HepG2 (cell line): ENCODE data around the gene SOX5. TPM values are rescaled to one million over a fixed set of nuclear protein-coding genes. Genes with fewer than 3 reads are reported as not detected.
A peak's percentile ranks its signal among the peaks of the same experiment; 100 is the strongest.

Experiments used
- ATAC-seq: fragments of 200-7000 bp; cut with Tn5 transposase; 3 replicates; pipeline ENCODE4 v1.9.1; 2020; ENCODE audit warnings: mild to moderate bottlenecking, moderate library complexity
- BruUV-seq: library from RNA; stranded (reverse); fragments of 400-500 nt; replicated peaks from 2 replicates; lab custom pipeline; 2021; lab: Mats Ljungman, UMichigan
- CTCF ChIA-PET: fragments of 300-600 bp; formaldehyde crosslinking; extraction: SDS; loops from one replicate; lab custom pipeline; 2021; ENCODE audit warnings: low total read pairs, inconsistent platforms, low intra/inter-chr PET ratio; lab: Yijun Ruan, JAX
- POLR2A ChIA-PET: fragments of 350-600 bp; sonication (Branson Sonifier 250); formaldehyde crosslinking; loops from one replicate; lab custom pipeline; 2020; ENCODE audit warnings: antibody characterized with exemption, inconsistent platforms; lab: Yijun Ruan, JAX
- DNase-seq: peaks from one replicate; pipeline ENCODE4 v3.0.0-alpha.2; 2015; ENCODE audit warnings: low spot score
- FAIRE-seq: peaks from 3 replicates; lab custom pipeline; 2011; peaks lifted over from hg19 to GRCh38; lab: Jason Lieb, UNC
- H2AFZ ChIP-seq: one replicate; pipeline ENCODE4 v1.6.1; 2011; ENCODE audit warnings: low read length, inconsistent platforms
- H3K27ac ChIP-seq: fragments of 300-600 bp; 3 replicates; pipeline ENCODE4 v1.8.0; 2011; ENCODE audit warnings: mixed run types, mild to moderate bottlenecking, mixed read lengths, low read length, inconsistent platforms; ENCODE audit not compliant: insufficient read depth; ENCODE audit errors: extremely low read length
- H3K27me3 ChIP-seq, 2 experiments: fragments of 200-600 bp in 1 of 2; 2 replicates in 1 of 2; 3 replicates in 1 of 2; pipeline versions ENCODE4 v1.6.0 to v1.8.0; 2011; ENCODE audit warnings: low read length in 2 of 2, mild to moderate bottlenecking in 2 of 2, moderate library complexity in 2 of 2, inconsistent platforms in 1 of 2; ENCODE audit not compliant: insufficient read depth in 2 of 2, control insufficient read depth in 1 of 2
- H3K36me3 ChIP-seq, 2 experiments: fragments of 200-600 bp in 1 of 2; replicated peaks in 1 of 2; 2 replicates in 1 of 2; 3 replicates in 1 of 2; pipeline versions ENCODE4 v1.5.1 to v1.8.0; 2011; ENCODE audit warnings: low read length in 2 of 2, inconsistent platforms in 1 of 2; ENCODE audit not compliant: insufficient read depth in 2 of 2, control insufficient read depth in 1 of 2
- H3K4me1 ChIP-seq: 2 replicates; pipeline ENCODE4 v1.5.1; 2012; ENCODE audit warnings: low read length, inconsistent platforms; ENCODE audit not compliant: insufficient read depth
- H3K4me2 ChIP-seq: 2 replicates; pipeline ENCODE4 v1.6.0; 2011; ENCODE audit warnings: low read depth, low read length, inconsistent platforms
- H3K4me3 ChIP-seq, 3 experiments: fragments of 200-600 bp in 1 of 3; sonication (generic), shearing (Covaris generic) in 1 of 3; replicated peaks in 1 of 3; 2 replicates each; pipeline ENCODE4 v1.5.1; 2011 to 2016; ENCODE audit warnings: low read length in 3 of 3, inconsistent platforms in 2 of 3, low read depth in 2 of 3, mild to moderate bottlenecking in 2 of 3, control low read depth in 1 of 3, mixed read lengths in 1 of 3; ENCODE audit not compliant: insufficient read depth in 1 of 3
- H3K79me2 ChIP-seq: one replicate; pipeline ENCODE4 v1.6.1; 2011; ENCODE audit warnings: low read length, inconsistent platforms; ENCODE audit not compliant: insufficient read depth
- H3K9ac ChIP-seq: 2 replicates; pipeline ENCODE4 v1.6.0; 2011; ENCODE audit warnings: mild to moderate bottlenecking, low read depth, low read length, inconsistent platforms; ENCODE audit not compliant: insufficient read depth
- H3K9me3 ChIP-seq: 2 replicates; pipeline ENCODE4 v1.5.1; 2012; ENCODE audit warnings: mild to moderate bottlenecking, low read length
- H4K20me1 ChIP-seq: 2 replicates; pipeline ENCODE4 v1.6.0; 2011; ENCODE audit warnings: inconsistent platforms, mild to moderate bottlenecking, low read length, moderate library complexity; ENCODE audit not compliant: insufficient read depth
- ATAD3A ChIP-seq: sonication (generic); formaldehyde crosslinking; IDR thresholded peaks from 2 replicates; pipeline ENCODE4 v1.4.0; 2020; ENCODE audit warnings: missing genetic modification reagents
- MAFF ChIP-seq: IDR thresholded peaks from 2 replicates; pipeline ENCODE4 v1.6.1; 2011; ENCODE audit warnings: low read depth, low read length, improper control_type of control experiment
- MAFK ChIP-seq, 2 experiments: IDR thresholded peaks in 1 of 2; conservative IDR thresholded peaks in 1 of 2; 2 replicates each; pipeline ENCODE4 v1.6.1; 2011; ENCODE audit warnings: improper control_type of control experiment in 2 of 2, low read length in 2 of 2
- REL ChIP-seq: sonication (generic); formaldehyde crosslinking; conservative IDR thresholded peaks from 2 replicates; pipeline ENCODE4 v1.8.0; 2022; ENCODE audit warnings: mild to moderate bottlenecking, missing genetic modification reagents, moderate library complexity
- SMAD1 ChIP-seq: sonication (generic); formaldehyde crosslinking; IDR thresholded peaks from 2 replicates; pipeline ENCODE4 v1.4.0; 2020; ENCODE audit warnings: missing genetic modification reagents, low read depth, mild to moderate bottlenecking, borderline replicate concordance
- XRCC5 ChIP-seq: fragments of 200-400 bp; formaldehyde crosslinking; optimal IDR thresholded peaks from 2 replicates; pipeline ENCODE3; 2017; ENCODE audit warnings: mild to moderate bottlenecking, low read length
- ZNF207 ChIP-seq: fragments of 450-650 bp; IDR thresholded peaks from 2 replicates; pipeline ENCODE4 v1.6.1; 2016; ENCODE audit warnings: antibody characterized with exemption, borderline replicate concordance
- ZNF30 ChIP-seq: sonication (generic); formaldehyde crosslinking; IDR thresholded peaks from 2 replicates; pipeline ENCODE4 v1.5.0; 2020; ENCODE audit warnings: mild to moderate bottlenecking, missing genetic modification reagents
- WGBS: methylation state at CpG from one replicate; pipeline ENCODE4 v1.1.6; 2017; ENCODE audit warnings: low lambda C conversion rate; 5-methylcytosine and 5-hydroxymethylcytosine counted together
- in situ Hi-C: cut with HindIII; loops from 2 replicates; pipeline ENCODE4 v1.10.0; 2017; ENCODE audit warnings: low pct_unique_long_range_greater_than_20kb; ENCODE audit not compliant: extremely low pct_ligation_motif_present
- intact Hi-C: fragments of 100-400 bp; cut with micrococcal nuclease; formaldehyde crosslinking; loops from one replicate; pipeline ENCODE4 v1.10.0; 2022; ENCODE audit not compliant: unreplicated experiment
- polyA plus RNA-seq, 8 experiments: library from polyadenylated mRNA; depleted of rRNA in 3 of 8; stranded (reverse) in 7 of 8; unstranded in 1 of 8; fragments of >200 nt; fragmentation: Illumina TruSeq in 4 of 8; extraction: Trizol in 4 of 8; gene quantifications; 2 replicates each; pipeline versions ENCODE4 v1.2.1 to v1.2.3, GENCODE V29; 2011 to 2016; ENCODE audit warnings: low read depth in 4 of 8, missing spikeins in 1 of 8, mixed read lengths in 1 of 8; ENCODE audit not compliant: insufficient read depth in 1 of 8
- total RNA-seq, 5 experiments: library from RNA; depleted of rRNA; stranded (reverse); fragments of >200 nt; fragmentation: Illumina TruSeq; extraction: Trizol; gene quantifications; 2 replicates each; pipeline ENCODE4 v1.2.3, GENCODE V29; 2016; ENCODE audit warnings: low read depth in 1 of 5
- TF ChIP-seq, protein P1 (sequence below): sonication (generic); formaldehyde crosslinking; IDR thresholded peaks from 2 replicates; pipeline ENCODE4 v1.5.1; 2020; ENCODE audit warnings: missing genetic modification reagents, mild to moderate bottlenecking, borderline replicate concordance
- TF ChIP-seq, protein P2 (sequence below): sonication (generic); formaldehyde crosslinking; IDR thresholded peaks from 2 replicates; pipeline ENCODE4 v1.4.0; 2020; ENCODE audit warnings: missing genetic modification reagents
- TF ChIP-seq, protein P3 (sequence below): sonication (generic); IDR thresholded peaks from 2 replicates; pipeline ENCODE4 v1.6.1; 2016; ENCODE audit warnings: low read depth, borderline replicate concordance
- TF ChIP-seq, protein P4 (sequence below): sonication (generic); formaldehyde crosslinking; IDR thresholded peaks from 2 replicates; pipeline ENCODE4 v1.4.0; 2020; ENCODE audit warnings: missing genetic modification reagents
- TF ChIP-seq, protein P5 (sequence below), 2 experiments: IDR thresholded peaks; 2 replicates each; pipeline ENCODE4 v1.6.1; 2011 to 2012; ENCODE audit warnings: low read length in 2 of 2, borderline replicate concordance in 1 of 2, low read depth in 1 of 2, mild to moderate bottlenecking in 1 of 2, moderate library complexity in 1 of 2

The SOX5 gene
- total and polyA plus RNA-seq, 2 of the 13 experiments (the other 11 are each of a cell fraction or from before 2014, with no cell fraction given) = 18.5 to 76.4 TPM

DNA sequence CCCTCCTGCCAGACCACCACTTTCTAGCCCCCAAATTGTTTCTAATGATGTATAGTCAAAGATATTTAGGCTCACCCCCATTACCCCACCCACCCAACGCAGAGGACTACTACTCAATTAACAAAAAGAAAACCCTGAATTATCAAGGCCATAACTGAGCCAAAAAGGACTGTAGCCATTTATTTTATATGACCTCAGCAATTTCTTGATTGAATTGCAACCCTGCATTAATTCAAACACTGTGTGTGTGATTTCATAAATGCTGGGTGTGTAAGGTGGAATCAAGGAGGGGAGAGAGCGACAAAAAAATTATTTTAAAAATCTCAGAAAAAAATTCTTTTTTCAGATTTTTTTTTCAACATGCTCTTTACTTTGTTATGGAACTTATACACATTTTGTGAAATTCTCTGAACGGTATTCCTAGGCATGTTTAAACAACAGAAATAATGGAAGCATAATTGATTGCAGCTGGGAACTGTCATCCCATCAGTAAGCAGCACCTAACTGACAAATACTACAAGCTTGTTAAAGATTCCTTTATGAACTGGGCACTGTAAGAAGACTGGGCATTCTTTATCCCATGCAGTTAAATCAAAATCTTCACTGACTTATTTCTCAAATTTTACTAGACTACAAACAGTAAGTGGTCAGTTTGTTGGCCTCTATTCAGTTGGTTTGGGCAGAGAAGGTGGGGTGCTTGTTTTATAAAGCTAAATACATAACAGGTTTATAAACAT is 179.1 kb downstream of the SOX5 start:
- WGBS = 96% methylated on average over 3 of the region's 3 CpGs
- intact Hi-C loops (no loop called here), in situ Hi-C loops (no loop called here)
- Histone ChIP-seq H3K4me3 (no peak overlapping the region), H3K27me3 (no peaks in the 10 kb centered on the region), H3K4me1 (no peaks in the 10 kb centered on the region), H3K9ac (no peak overlapping the region), H3K36me3 (0 out of 5 replicates have a peak, but pooled peaks cover 0 to 6% of the 10 kb centered on the region in 2 experiments), H3K27ac (no peak overlapping the region), H3K79me2 (no peaks in the 10 kb centered on the region), H3K9me3 (no peaks in the 10 kb centered on the region), H2AFZ (no peak overlapping the region), H4K20me1 (no peaks in the 10 kb centered on the region), H3K4me2 (no peak overlapping the region)
- BruUV-seq = no TSS peak
- TF ChIP-seq REL (CRISPR knock-in tag) = no peak
- no peak for TF ChIP-seq ZNF30 (CRISPR knock-in tag)
- TF ChIP-seq MAFK (conservative IDR thresholded peaks at IDR 0.05 in 1 of 2, IDR thresholded peaks at IDR 0.05 in 1 of 2; ENCODE audit: low read length in 2 of 2) = peak; percentile 28 to 63; a peak in 2 of 4 replicates
- TF ChIP-seq ATAD3A = no peak
- TF ChIP-seq, protein P1, sequence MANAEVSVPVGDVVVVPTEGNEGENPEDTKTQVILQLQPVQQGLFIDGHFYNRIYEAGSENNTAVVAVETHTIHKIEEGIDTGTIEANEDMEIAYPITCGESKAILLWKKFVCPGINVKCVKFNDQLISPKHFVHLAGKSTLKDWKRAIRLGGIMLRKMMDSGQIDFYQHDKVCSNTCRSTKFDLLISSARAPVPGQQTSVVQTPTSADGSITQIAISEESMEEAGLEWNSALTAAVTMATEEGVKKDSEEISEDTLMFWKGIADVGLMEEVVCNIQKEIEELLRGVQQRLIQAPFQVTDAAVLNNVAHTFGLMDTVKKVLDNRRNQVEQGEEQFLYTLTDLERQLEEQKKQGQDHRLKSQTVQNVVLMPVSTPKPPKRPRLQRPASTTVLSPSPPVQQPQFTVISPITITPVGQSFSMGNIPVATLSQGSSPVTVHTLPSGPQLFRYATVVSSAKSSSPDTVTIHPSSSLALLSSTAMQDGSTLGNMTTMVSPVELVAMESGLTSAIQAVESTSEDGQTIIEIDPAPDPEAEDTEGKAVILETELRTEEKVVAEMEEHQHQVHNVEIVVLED = no peak
- TF ChIP-seq SMAD1 (CRISPR knock-in tag) = no peak
- TF ChIP-seq ZNF207 = no peak
- TF ChIP-seq MAFF = peak; percentile 57; the same call in 1 of the 2 replicates
- TF ChIP-seq, protein P2, sequence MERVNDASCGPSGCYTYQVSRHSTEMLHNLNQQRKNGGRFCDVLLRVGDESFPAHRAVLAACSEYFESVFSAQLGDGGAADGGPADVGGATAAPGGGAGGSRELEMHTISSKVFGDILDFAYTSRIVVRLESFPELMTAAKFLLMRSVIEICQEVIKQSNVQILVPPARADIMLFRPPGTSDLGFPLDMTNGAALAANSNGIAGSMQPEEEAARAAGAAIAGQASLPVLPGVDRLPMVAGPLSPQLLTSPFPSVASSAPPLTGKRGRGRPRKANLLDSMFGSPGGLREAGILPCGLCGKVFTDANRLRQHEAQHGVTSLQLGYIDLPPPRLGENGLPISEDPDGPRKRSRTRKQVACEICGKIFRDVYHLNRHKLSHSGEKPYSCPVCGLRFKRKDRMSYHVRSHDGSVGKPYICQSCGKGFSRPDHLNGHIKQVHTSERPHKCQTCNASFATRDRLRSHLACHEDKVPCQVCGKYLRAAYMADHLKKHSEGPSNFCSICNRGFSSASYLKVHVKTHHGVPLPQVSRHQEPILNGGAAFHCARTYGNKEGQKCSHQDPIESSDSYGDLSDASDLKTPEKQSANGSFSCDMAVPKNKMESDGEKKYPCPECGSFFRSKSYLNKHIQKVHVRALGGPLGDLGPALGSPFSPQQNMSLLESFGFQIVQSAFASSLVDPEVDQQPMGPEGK (CRISPR knock-in tag) = no peak
- TF ChIP-seq, protein P3, sequence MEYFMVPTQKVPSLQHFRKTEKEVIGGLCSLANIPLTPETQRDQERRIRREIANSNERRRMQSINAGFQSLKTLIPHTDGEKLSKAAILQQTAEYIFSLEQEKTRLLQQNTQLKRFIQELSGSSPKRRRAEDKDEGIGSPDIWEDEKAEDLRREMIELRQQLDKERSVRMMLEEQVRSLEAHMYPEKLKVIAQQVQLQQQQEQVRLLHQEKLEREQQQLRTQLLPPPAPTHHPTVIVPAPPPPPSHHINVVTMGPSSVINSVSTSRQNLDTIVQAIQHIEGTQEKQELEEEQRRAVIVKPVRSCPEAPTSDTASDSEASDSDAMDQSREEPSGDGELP = no peak
- TF ChIP-seq XRCC5 = no peak
- TF ChIP-seq, protein P4, sequence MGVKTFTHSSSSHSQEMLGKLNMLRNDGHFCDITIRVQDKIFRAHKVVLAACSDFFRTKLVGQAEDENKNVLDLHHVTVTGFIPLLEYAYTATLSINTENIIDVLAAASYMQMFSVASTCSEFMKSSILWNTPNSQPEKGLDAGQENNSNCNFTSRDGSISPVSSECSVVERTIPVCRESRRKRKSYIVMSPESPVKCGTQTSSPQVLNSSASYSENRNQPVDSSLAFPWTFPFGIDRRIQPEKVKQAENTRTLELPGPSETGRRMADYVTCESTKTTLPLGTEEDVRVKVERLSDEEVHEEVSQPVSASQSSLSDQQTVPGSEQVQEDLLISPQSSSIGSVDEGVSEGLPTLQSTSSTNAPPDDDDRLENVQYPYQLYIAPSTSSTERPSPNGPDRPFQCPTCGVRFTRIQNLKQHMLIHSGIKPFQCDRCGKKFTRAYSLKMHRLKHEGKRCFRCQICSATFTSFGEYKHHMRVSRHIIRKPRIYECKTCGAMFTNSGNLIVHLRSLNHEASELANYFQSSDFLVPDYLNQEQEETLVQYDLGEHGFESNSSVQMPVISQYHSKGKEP = no peak
- TF ChIP-seq, protein P5, sequence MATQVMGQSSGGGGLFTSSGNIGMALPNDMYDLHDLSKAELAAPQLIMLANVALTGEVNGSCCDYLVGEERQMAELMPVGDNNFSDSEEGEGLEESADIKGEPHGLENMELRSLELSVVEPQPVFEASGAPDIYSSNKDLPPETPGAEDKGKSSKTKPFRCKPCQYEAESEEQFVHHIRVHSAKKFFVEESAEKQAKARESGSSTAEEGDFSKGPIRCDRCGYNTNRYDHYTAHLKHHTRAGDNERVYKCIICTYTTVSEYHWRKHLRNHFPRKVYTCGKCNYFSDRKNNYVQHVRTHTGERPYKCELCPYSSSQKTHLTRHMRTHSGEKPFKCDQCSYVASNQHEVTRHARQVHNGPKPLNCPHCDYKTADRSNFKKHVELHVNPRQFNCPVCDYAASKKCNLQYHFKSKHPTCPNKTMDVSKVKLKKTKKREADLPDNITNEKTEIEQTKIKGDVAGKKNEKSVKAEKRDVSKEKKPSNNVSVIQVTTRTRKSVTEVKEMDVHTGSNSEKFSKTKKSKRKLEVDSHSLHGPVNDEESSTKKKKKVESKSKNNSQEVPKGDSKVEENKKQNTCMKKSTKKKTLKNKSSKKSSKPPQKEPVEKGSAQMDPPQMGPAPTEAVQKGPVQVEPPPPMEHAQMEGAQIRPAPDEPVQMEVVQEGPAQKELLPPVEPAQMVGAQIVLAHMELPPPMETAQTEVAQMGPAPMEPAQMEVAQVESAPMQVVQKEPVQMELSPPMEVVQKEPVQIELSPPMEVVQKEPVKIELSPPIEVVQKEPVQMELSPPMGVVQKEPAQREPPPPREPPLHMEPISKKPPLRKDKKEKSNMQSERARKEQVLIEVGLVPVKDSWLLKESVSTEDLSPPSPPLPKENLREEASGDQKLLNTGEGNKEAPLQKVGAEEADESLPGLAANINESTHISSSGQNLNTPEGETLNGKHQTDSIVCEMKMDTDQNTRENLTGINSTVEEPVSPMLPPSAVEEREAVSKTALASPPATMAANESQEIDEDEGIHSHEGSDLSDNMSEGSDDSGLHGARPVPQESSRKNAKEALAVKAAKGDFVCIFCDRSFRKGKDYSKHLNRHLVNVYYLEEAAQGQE (IDR thresholded peaks at IDR 0.05; ENCODE audit: borderline replicate concordance in 1 of 2, low read depth in 1 of 2, low read length in 2 of 2) = no peak
- no peak for ATAC-seq
- ChIA-PET CTCF (no interaction called here), POLR2A (no interaction called here)
- FAIRE-seq = no peak
- DNase-seq = no peak
